HG02798 (cell line): ENCODE measurements around the gene TFPI.
A peak's percentile ranks its signal among the peaks of the same experiment; 100 is the strongest.
"Not testable (repeated sequence)": the region's sequence is repeated elsewhere in the genome, so short reads cannot be mapped to it uniquely, and the experiment has no call there.

ENCODE experiments used
- ATAC-seq: cut with Tn5 transposase; IDR thresholded peaks from one replicate; pipeline ENCODE4 v1.9.1; 2021; ENCODE audit warnings: mild to moderate bottlenecking; ENCODE audit not compliant: unreplicated experiment, poor library complexity

TFPI gene

DNA sequence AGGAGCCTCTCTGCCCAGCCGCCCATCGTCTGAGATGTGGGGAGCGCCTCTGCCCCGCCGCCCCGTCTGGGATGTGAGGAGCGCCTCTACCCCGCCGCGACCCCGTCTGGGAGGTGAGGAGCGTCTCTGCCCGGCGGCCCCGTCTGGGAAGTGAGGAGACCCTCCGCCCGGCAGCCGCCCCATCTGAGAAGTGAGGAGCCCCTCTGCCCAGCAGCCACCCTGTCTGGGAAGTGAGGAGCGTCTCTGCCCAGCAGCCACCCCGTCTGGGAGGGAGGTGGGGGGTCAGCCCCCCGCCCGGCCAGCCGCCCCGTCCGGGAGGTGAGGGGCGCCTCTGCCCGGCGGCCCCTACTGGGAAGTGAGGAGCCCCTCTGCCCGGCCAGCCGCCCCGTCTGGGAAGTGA is 2.3 kb upstream of the TFPI start:
- not testable (repeated sequence) for ATAC-seq

DNA sequence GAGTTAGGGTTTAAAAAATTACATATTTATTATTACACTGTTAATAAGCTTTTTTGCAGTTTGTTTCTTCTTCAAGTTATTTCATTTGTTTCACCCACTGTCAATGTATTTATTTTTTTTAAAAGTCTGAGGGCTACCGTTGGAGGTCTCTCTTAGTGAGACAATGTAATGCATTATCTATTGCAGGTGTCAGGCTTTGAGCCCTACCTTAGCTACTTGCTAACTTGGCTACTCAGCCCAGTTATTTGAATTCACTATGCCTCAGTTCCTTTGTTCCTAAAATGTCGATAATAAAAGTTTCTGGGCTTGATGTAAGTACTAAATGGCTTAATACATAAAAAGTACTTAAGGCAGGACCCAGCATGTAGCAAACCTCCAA is 458 bp upstream of the TFPI start:
- ATAC-seq, result no peak

DNA sequence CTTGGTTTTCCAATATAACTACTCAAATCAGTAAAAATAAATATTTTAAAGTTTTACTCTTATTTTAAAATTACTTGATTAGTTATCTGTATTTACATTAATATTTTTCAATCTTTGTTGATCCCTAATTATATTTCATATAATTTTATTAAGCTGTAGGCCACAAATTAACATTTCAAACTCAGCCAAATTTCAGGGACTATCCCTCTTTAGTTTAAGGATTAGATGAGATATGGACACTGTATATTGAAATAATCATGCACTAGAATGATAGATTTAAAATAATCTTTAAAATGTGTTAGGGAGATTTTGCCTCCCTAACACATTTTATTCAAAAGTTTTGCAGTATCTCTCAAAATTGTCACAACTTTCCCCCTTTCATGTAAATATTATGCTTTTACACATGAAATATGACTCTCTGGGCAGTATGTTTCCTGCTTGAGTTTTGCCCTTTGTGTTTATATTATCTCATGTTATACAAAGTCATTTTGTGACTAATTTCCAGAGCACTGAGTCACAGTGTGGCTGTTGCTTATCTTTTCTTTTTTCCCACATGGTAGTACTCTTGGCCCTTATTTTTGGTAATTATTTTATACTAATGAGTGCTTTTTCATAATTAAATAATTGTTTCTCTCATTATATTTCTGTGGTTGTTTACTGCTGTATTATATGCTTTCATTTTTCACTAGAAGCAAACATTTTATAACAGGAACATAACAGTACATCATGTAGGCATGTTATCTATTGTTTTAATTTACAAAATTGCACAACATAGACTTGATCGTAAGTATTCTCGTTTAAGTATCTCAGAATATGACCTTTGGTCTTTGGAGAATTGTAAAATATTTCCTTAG is 1.2 kb downstream of the TFPI start:
- ATAC-seq, result peak; percentile 59

DNA sequence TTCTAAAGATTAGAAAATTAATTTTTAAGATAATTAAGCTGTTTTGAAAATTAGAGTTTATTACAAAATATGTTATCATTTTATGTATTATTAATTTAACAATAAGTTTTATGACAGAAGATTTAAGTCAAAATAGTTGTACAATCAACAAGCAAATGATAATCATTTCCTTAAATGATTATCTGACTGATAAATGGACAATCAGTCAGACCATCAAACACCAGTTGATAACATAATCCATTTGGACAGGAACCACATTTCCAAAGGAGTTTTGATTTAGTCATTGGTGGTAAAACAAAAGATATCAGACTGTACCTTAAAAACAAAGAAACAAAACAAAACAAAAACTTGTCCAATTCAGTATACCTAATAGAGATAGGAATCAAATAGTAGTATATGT is 1.9 kb downstream of the TFPI start:
- ATAC-seq, result no peak

- no peak for ATAC-seq
These were observed 3.4 kb downstream of the TFPI start for GRCh38 chr2:187550857-187551256.

- ATAC-seq, result no peak
These were observed 4.2 kb downstream of the TFPI start for GRCh38 chr2:187549951-187550555.

DNA sequence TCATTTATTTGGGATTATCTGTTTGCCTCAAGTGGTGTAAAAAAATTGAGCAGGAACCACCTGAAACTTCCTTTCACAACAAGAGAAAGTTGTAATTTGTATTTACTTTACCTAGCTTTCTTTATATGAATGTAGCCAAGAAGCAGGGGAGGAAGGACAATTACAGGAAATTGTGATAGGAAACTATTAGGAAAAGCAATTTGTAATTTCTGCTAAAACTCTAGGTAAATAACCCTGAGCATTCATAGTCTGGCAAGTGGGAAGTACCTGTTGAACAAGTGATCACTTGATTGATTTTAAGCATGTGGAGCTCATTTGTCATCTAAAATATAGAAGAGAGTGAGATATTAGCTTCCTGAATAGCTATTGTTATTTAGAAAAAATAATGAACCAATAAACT is 5.0 kb downstream of the TFPI start:
- ATAC-seq, result no peak

DNA sequence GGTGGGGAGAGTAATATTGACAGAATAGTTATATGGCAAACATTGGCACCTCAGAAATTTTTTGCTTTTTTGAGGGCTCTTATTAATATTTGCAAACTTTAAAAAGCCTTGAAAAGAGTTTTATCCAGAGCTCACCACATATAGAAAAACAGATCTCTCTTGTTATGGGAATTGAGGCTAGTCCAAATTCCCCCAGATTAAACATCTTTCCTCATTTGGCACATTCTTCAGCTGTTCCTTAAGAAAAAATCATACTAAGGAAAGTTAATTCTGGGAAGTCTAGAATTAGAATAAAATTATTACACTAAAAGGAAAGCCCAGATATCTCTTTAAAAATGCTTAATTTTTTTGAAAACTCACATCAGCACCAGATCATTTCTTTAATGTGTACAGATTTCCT is 5.6 kb downstream of the TFPI start:
- ATAC-seq, result no peak

GRCh38 chr2:187547353-187547979 is 6.8 kb downstream of the TFPI start:
- no peak for ATAC-seq

DNA sequence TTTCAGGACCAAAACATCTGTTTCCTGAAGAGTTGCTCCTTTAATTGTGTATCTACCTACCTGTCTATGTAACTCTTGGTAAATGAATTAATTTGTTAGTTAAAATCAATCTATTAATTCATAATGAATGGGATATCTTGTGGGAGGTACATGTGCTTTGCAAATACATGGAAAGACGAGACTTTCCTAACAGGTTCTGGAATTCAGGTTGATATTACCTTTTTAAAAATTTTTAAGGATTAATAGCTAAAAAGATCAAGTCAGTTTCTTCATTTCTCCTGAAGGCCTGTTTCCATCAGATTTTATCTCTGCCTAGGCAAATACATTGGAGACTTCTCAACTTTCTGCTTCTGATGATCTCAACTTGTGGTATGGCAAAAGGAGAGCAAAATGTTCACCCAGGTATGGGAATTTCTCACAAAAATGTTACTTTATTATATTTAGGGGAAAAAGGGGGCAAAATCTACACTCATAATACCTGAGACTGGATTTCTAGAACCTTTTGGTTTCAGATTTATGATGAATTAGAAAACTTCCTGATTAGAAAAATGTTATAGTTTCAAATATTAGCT is 7.4 kb downstream of the TFPI start:
- ATAC-seq, result no peak

- ATAC-seq, result no peak
These were observed 8.9 kb downstream of the TFPI start for GRCh38 chr2:187545238-187545751.

DNA sequence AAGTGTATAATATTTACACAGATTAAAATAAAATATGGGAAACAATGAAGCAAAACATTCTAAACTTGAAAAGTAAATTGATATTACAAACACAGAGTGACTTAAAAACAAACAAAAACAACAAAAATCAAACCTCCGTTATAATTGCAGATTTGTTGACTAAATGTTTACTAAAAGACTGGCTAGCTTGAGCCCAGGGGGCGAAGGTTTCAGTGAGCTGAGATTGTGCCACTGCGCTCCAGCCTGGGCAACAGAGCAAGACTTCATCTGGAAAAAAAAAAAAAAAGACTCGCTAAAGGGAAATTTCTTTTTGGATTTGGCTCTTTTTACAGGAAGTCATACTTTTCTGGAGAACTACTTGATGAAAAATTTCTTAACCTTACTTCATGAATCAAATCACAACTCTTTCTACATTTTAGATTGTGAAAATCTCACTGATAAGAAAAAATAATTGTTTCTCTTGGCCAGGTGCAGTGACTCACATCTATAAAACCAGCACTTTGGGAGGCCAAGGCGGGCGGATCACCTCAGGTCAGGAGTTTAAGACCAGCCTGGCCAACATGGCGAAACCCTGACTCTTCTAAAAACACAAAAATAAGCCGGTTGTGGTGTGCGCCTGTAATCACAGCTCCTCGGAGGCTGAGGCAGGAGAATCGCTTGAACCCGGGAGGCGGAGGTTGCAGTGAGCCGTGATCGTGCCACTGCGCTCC is 9.7 kb downstream of the TFPI start:
- ATAC-seq, result no peak

DNA sequence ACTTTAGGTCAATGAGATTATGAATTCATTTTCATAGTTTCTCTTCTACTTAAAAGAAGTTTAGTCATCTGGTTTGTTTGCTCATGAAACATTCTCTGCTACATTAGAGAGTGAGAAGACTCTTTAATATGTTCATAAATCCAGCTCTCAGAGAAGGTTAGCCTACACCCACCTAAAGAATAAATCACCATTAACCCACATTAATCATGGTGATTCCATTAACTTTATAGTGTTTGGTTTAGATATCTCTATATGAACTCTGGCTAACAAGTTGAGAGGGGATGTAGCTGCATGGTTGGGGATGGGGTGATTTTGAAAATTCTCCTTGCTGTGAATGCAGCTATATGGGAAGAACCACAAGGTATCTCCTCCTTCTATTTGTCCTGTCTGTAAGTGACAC is 10.7 kb downstream of the TFPI start:
- no peak for ATAC-seq

DNA sequence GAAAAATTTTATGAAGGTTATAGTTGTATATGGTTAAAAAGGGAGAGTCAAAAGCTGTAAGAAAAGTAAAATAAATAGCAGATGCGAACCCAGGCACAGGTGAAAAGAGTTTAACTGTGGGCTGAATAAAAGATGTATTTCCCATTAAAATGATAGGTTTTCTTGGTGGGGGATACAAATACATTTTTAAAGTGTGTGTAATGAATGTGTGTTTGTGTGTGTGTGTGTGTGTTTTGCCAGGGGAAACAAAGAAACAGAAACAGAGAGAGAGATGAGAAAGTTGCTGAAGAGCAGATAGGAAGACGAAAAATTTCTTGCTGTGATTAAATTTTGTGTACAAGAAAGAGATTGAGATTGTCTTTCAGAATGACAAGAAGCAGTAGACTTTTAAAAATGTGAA is 12.1 kb downstream of the TFPI start:
- ATAC-seq, result no peak

GRCh38 chr2:187541086-187542085 is 12.8 kb downstream of the TFPI start:
- ATAC-seq, result no peak

DNA sequence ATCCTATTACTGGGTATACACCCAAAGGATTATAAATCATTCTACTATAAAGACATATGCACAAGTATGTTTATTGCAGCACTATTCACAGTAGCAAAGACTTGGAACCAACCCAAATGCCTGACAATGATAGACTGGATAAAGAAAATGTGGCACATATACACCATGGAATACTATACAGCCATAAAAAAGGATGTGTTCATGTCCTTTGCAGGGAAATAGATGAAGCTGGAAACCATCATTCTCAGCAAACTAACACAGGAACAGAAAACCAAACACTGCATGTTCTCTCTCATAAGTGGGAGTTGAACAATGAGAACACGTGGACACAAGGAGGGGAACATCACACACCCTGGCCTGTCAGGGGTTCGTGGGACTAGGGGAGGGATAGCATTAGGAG is 16.0 kb downstream of the TFPI start:
- not testable (repeated sequence) for ATAC-seq

- ATAC-seq, result not testable (repeated sequence)
These were observed 18.9 kb downstream of the TFPI start for GRCh38 chr2:187535381-187535780.

DNA sequence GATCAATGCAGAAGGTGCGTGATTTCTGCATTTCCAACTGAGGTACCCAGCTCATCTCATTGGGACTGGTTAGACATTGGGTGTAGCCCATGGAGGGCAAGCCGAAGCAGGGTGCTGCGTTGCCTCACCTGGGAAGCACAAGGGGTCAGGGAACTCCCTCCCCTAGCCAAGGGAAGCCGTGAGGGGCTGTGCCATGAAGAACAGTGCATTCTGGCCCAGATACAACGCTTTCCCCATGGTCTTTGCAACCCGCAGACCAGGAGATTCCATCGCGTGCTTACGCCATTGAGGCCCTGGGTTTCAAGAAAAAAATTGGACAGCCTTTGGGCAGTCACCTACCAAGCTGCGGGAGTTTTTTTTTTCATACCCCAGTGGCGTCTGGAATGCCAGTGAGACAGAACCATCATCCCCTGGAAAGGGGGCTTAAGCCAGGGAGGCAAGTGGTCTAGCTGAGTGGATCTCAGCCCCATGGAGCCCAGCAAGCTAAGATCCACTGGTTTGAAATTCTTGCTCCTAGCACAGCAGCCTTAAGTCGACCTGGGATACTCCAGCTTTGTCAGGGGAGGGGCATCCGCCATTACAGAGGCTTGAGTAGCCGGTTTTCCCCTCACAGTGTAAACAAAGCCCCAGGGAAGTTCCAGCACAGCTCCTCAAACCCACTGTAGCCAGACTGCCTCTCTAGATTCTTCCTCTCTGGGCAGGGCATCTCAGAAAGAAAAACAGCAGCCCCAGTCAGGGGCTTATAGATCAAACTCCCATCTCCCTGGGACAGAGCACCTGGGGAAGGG is 21.7 kb downstream of the TFPI start:
- peak; percentile 48 for ATAC-seq
